ENCODE measurements around the gene LDLRAD4.
"Not testable (repeated sequence)": the region's sequence is repeated elsewhere in the genome, so short reads cannot be mapped to it uniquely, and the experiment has no call there.

LDLRAD4 gene

GRCh38 chr18:13453714-13454113 is 235.2 kb downstream of the LDLRAD4 start:
- DNase-seq: no peak

- DNase-seq: no peak
Measured at GRCh38 chr18:13454363-13455150, 236.0 kb downstream of the LDLRAD4 start.

DNA sequence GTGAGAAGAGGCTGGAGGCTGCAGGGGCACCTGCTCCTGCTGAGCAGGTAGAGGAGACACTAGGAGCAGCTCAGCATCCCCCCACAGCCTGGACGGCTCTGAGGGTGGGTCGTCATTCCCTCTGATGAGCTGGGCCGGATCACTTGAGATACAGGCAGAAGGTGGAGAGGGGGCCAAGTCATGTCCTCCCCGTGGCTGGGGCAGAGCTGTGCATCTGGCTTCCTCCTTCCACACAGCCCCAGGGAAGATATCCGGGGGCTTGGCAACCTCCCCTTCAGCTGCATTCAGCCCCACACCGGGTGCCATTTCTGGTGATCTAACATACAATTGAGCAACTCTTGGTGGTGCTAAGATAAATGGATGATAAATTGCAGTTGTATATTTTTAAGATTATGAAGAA is 236.9 kb downstream of the LDLRAD4 start:
- no peak for DNase-seq

DNA sequence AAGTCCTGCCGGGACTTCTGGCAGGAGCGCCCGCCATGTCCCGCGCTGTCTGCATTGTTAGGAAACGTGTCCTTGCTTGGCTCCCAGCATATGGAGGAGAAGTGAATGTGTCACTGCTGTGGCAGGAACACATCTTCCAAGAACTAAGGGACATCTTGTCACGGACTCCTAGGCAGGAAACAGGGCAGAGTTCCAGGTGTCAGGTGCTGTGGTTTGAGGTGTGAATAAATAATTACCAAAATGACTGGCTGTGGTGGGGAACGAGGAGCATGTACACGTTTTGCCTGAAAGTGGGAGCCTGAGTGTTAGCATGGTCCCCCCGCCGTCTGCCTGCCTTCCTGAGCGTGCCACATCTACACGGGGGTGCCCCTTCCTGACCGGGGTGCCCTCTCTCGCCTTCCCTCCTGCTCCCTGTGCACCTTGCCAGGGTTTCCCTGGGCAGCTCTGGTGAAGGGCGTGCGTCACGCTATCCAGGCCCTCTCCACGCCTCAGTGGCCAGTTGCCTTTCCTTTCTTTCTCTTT is 237.5 kb downstream of the LDLRAD4 start:
- DNase-seq: no peak

- no peak for DNase-seq
Measured at GRCh38 chr18:13456736-13457271, 238.2 kb downstream of the LDLRAD4 start.

GRCh38 chr18:13457327-13457726 is 238.8 kb downstream of the LDLRAD4 start:
- no peak for DNase-seq

DNA sequence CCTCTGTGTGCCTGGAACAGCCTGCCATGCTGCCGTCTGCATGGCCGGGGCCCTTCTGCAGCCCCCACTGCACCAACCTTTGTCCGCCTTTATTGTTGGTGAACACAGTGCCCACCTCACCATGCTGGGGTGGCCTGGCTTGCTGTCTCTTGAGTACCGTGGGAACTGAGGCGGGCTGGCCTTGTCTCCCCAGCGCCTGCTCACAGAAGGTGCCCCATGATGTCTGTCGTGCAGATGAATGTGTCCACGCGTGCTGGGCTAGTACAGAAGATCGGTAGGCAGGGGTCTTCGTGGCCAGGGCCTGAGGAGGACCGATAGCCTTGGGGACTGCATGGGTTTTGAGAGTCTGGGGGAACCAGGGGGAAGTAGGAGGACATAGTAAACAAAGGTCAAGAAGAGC is 242.4 kb downstream of the LDLRAD4 start:
- DNase-seq: no peak

GRCh38 chr18:13461469-13461868 is 242.9 kb downstream of the LDLRAD4 start:
- no peak for DNase-seq

DNA sequence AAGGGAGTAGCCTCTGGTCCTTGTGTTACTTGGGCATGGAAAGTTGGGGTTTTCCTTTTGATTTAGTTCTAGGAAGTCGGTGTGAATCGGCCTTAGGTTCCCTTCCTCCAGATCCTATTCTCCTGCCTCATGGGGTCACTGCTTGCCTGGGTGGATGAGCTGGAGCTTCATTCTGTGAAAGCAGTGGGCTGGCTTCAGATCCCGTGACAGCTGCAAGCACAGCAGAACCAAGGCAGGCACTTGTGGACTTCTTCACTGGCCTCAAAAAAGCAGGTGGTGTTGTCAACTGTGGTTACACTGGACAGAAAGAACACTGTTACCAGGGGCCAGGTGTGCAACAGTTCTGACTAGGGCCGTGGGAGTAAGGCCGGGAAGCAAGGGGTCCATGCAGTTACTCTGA is 243.4 kb downstream of the LDLRAD4 start:
- DNase-seq: no peak

DNA sequence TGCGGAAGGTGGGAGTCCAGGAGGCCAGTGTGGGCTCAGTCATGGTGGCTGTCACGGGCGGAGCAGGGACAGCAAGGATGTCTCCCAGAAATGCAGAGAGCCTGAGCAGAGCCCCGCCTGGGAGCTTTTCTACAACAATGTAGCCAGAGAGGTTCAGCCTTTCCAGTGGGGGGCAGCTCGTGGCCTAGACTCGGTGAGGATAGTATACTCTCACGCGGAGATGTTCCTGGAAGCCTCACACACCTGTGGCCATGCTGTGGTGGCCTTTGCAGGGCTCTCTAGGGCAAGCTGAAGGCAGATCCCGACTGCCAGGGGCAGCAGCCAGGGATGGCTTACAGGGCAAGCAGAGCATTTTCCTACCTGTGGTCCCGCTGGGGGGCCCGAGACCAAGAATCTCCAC is 244.1 kb downstream of the LDLRAD4 start:
- DNase-seq: no peak

GRCh38 chr18:13463526-13464210 is 245.1 kb downstream of the LDLRAD4 start:
- peak in 1 of 2 donors; percentile 27 for DNase-seq

- no peak for DNase-seq
Measured at GRCh38 chr18:13464432-13465123, 246.0 kb downstream of the LDLRAD4 start.

DNA sequence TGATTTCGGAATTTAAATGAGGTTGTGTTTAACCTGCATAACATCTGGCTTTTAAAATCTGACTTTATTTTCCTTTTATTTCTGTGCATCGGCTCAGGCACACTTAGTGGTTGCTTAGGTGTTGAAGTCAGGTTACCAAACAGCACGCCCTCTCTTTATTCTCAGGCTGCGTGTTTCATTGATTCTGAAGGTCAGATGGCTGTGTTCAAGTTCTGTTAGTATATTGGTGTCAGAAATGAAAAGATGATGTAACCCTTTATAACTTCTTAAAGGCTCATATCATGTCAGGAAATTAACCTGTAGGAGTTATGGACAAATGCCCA is 246.5 kb downstream of the LDLRAD4 start:
- no peak for DNase-seq

GRCh38 chr18:13465476-13465875 is 246.9 kb downstream of the LDLRAD4 start:
- DNase-seq: no peak

- DNase-seq: peak in 1 of 2 donors; percentile 18
Measured at GRCh38 chr18:13470516-13471197, 252.1 kb downstream of the LDLRAD4 start.

GRCh38 chr18:13471198-13471845 is 252.8 kb downstream of the LDLRAD4 start:
- no peak for DNase-seq

GRCh38 chr18:13471971-13472628 is 253.5 kb downstream of the LDLRAD4 start:
- peak; percentile 41 to 54 for DNase-seq

DNA sequence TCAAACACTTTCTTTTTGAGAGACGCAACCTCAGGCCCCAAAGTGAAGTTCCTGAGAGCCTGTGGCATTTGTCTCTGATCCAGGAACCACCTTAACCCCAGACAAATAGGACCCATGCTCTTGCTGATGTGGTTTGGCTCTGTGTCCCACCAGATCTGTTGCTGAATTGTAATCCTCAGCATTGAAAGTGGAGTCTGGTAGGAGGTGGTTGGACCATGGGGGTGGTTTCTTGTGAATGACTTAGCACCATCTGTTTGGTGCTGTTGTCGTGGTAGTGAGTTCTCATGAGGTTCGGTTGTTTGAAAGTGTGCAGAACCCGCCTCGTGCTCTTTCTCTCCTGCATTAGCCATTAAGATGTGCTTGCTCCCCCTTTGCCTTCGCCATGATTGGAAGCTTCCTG is 255.2 kb downstream of the LDLRAD4 start:
- no peak for DNase-seq

DNA sequence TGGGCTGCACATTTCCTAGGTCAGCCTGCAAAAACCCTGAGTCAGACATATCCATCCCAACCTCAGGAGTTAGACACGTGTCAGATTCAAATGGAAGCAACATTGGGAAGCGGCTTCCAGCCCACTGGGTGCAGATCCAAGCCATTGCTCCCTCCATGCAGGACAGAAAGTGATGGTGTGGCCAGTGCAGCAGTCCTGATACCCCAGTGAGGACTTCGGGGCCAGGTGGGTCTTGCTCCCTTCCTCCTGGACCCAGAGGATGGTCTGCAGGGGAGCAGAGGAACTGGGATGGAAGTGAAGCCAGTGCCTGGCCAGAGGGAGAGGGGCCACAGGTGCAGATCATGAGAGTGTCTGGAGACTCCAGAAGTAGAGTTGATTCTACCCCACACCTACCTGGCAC is 255.8 kb downstream of the LDLRAD4 start:
- DNase-seq: no peak

DNA sequence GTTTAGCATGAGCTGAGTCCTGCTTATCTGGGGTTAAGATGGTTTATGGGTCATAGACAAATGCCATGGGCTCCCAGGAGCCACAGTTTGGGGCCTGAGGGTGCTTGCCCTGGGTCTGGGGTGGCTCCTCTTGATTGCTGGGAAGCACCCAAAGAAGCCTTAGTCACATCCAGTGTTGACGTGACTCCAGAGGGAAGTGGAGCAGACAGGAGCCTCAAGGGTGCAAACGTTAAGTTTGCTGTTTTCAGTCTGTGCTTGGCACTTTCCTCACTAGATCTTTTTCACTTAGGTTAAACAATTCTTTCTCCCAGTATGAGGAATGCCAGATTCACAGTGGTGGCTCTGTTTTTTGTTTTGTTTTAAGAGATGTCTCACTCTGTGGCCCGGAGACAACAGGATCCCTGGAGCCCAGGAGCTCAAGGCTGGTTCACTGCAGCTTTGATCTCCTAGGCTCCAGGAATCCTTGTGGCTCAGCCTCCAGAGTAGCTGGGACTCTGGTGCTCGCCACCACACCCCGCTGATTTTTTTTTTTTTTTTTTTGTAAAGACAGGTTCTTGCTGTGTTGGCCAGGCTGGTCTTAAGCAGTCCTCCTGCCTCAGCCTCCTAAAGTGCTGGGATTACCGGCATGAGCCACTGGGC is 256.5 kb downstream of the LDLRAD4 start:
- DNase-seq: no peak

DNA sequence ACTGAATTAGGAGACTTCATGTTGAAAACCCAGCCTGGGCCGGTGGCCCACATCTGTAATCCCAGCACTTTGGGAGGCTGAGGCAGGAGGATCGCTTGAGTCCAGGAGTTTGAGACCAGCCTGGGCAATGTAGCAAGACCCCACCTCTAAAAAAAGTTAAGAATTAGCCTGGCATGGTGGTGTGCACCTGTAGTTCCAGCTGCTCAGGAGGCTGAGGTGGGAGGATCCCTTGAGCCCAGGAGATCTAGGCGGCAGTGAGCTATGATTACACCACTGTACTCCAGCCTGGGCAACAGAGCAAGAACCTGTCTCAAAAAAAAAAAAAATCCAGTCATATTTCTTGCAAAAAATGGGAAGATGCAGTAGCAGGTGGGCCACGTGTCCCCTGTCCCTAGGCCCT is 257.8 kb downstream of the LDLRAD4 start:
- not testable (repeated sequence) for DNase-seq

All from hippocampal formation (tissue), 2 donors.